Mesendoderm (in vitro differentiated cells): Measurements from ENCODE around the gene ADARB2.
"Not testable (repeated sequence)": the region's sequence is repeated elsewhere in the genome, so short reads cannot be mapped to it uniquely, and the experiment has no call there.

Experiments
- DNase-seq: peaks from one replicate; pipeline ENCODE4 v3.0.0; 2013
- H2AK5ac ChIP-seq: 2 replicates; pipeline ENCODE4 v1.6.1; 2013; ENCODE audit warnings: low read length, inconsistent platforms
- H2BK120ac ChIP-seq: 2 replicates; pipeline ENCODE4 v1.6.1; 2013; ENCODE audit warnings: low read depth, mild to moderate bottlenecking, low read length, moderate library complexity, mixed read lengths
- H2BK15ac ChIP-seq: replicated peaks from 2 replicates; pipeline ENCODE4 v1.6.1; 2013; ENCODE audit warnings: low read depth, mild to moderate bottlenecking, moderate library complexity
- H2BK5ac ChIP-seq: 2 replicates; pipeline ENCODE4 v1.6.1; 2013; ENCODE audit warnings: low read length, inconsistent platforms
- H3K18ac ChIP-seq: 2 replicates; pipeline ENCODE4 v1.6.1; 2013; ENCODE audit warnings: mild to moderate bottlenecking, low read length, mixed read lengths
- H3K23ac ChIP-seq: one replicate; pipeline ENCODE4 v1.6.1; 2013; ENCODE audit warnings: low read length
- H3K27ac ChIP-seq: 2 replicates; pipeline ENCODE4 v1.5.1; 2013; ENCODE audit warnings: low read depth, mild to moderate bottlenecking, inconsistent platforms, low read length, moderate library complexity
- H3K27me3 ChIP-seq: 2 replicates; pipeline ENCODE4 v1.6.1; 2013; ENCODE audit warnings: low read length, control low read depth, mild to moderate bottlenecking, inconsistent platforms; ENCODE audit not compliant: insufficient read depth, poor library complexity
- H3K36me3 ChIP-seq: 2 replicates; pipeline ENCODE4 v1.6.1; 2013; ENCODE audit warnings: low read length, inconsistent platforms; ENCODE audit not compliant: control insufficient read depth, insufficient read depth
- H3K4ac ChIP-seq: one replicate; pipeline ENCODE4 v1.6.1; 2013; ENCODE audit warnings: low read depth, mild to moderate bottlenecking, low read length, moderate library complexity
- H3K4me1 ChIP-seq: 2 replicates; pipeline ENCODE4 v1.6.1; 2013; ENCODE audit warnings: low read depth, low read length, inconsistent platforms; ENCODE audit not compliant: control insufficient read depth
- H3K4me2 ChIP-seq: 2 replicates; pipeline ENCODE4 v1.6.1; 2013; ENCODE audit warnings: low read length
- H3K4me3 ChIP-seq: 2 replicates; pipeline ENCODE4 v1.5.1; 2013; ENCODE audit warnings: mild to moderate bottlenecking, low read length
- H3K56ac ChIP-seq: one replicate; pipeline ENCODE4 v1.6.1; 2013; ENCODE audit warnings: low read length
- H3K79me1 ChIP-seq: 2 replicates; pipeline ENCODE4 v1.6.1; 2013; ENCODE audit warnings: low read length, inconsistent platforms
- H3K79me2 ChIP-seq: 2 replicates; pipeline ENCODE4 v1.6.1; 2013; ENCODE audit warnings: mild to moderate bottlenecking, low read length; ENCODE audit not compliant: control insufficient read depth, insufficient read depth
- H3K9ac ChIP-seq: 2 replicates; pipeline ENCODE4 v1.6.1; 2013; ENCODE audit warnings: low read length, inconsistent platforms
- H4K5ac ChIP-seq: one replicate; pipeline ENCODE4 v1.6.1; 2013; ENCODE audit warnings: low read length
- H4K8ac ChIP-seq: one replicate; pipeline ENCODE4 v1.6.1; 2013; ENCODE audit warnings: low read depth, mild to moderate bottlenecking, control low read depth, low read length, moderate library complexity
- WGBS: extraction: QIAGEN DNeasy Blood & Tissue Kit; methylation state at CpG from one replicate; pipeline ENCODE4 v1.1.7; 2013; ENCODE audit warnings: low lambda C conversion rate, missing lambda C conversion rate; ENCODE audit not compliant: insufficient coverage; ENCODE audit errors: extremely low coverage; 5-methylcytosine and 5-hydroxymethylcytosine counted together

ADARB2 gene

GRCh38 chr10:1542941-1543340 lies 194.4 kb downstream of the ADARB2 start:
- Histone ChIP-seq H3K4me2 (no peak overlapping the region), H3K4ac (no peak overlapping the region), H3K23ac (no peak overlapping the region), H3K79me1 (no peaks in the 10 kb centered on the region), H2AK5ac (no peak overlapping the region), H3K4me1 (no peaks in the 10 kb centered on the region), H3K4me3 (no peak overlapping the region), H3K56ac (no peak overlapping the region), H2BK15ac (no peak overlapping the region), H3K36me3 (no peaks in the 10 kb centered on the region), H4K8ac (no peak overlapping the region), H2BK120ac (no peak overlapping the region), H3K18ac (no peak overlapping the region), H3K27ac (no peak overlapping the region), H2BK5ac (no peak overlapping the region), H3K27me3 (no peaks in the 10 kb centered on the region), H4K5ac (no peak overlapping the region), H3K79me2 (no peaks in the 10 kb centered on the region), H3K9ac (no peak overlapping the region)
- no peak for DNase-seq
- no CpG with 5 or more reads among the region's 21 CpGs for WGBS

- Histone ChIP-seq H3K23ac (no peak overlapping the region), H3K9ac (no peak overlapping the region), H3K27me3 (no peaks in the 10 kb centered on the region), H2BK15ac (no peak overlapping the region), H3K79me2 (no peaks in the 10 kb centered on the region), H3K4ac (no peak overlapping the region), H3K18ac (no peak overlapping the region), H3K4me2 (no peak overlapping the region), H3K36me3 (no peaks in the 10 kb centered on the region), H4K5ac (no peak overlapping the region), H3K79me1 (no peaks in the 10 kb centered on the region), H3K4me1 (no peaks in the 10 kb centered on the region), H3K4me3 (no peak overlapping the region), H2BK5ac (no peak overlapping the region), H2BK120ac (no peak overlapping the region), H4K8ac (no peak overlapping the region), H2AK5ac (no peak overlapping the region), H3K27ac (no peak overlapping the region), H3K56ac (no peak overlapping the region)
- WGBS = no CpG with 5 or more reads among the region's 14 CpGs
- no peak for DNase-seq
Measured at GRCh38 chr10:1540144-1540543, 197.2 kb downstream of the ADARB2 start.

GRCh38 chr10:1539216-1539615 lies 198.1 kb downstream of the ADARB2 start:
- Histone ChIP-seq H3K56ac (no peak overlapping the region), H3K36me3 (no peaks in the 10 kb centered on the region), H2BK5ac (no peak overlapping the region), H3K23ac (no peak overlapping the region), H3K4me2 (no peak overlapping the region), H3K4ac (no peak overlapping the region), H4K5ac (no peak overlapping the region), H2AK5ac (no peak overlapping the region), H2BK120ac (no peak overlapping the region), H4K8ac (no peak overlapping the region), H3K4me1 (no peaks in the 10 kb centered on the region), H3K27me3 (no peaks in the 10 kb centered on the region), H3K27ac (no peak overlapping the region), H3K18ac (no peak overlapping the region), H3K4me3 (no peak overlapping the region), H3K79me1 (no peaks in the 10 kb centered on the region), H3K9ac (no peak overlapping the region), H2BK15ac (no peak overlapping the region), H3K79me2 (no peaks in the 10 kb centered on the region)
- no peak for DNase-seq
- WGBS = no CpG with 5 or more reads among the region's 5 CpGs

- Histone ChIP-seq H3K4me1 (no peaks in the 10 kb centered on the region), H3K27me3 (no peaks in the 10 kb centered on the region), H2BK120ac (no peak overlapping the region), H3K36me3 (no peaks in the 10 kb centered on the region), H4K5ac (no peak overlapping the region), H3K9ac (no peak overlapping the region), H3K27ac (no peak overlapping the region), H3K4me2 (no peak overlapping the region), H4K8ac (no peak overlapping the region), H3K56ac (no peak overlapping the region), H3K4ac (no peak overlapping the region), H2BK15ac (no peak overlapping the region), H2BK5ac (no peak overlapping the region), H3K79me2 (no peaks in the 10 kb centered on the region), H2AK5ac (no peak overlapping the region), H3K18ac (no peak overlapping the region), H3K4me3 (no peak overlapping the region), H3K79me1 (no peaks in the 10 kb centered on the region), H3K23ac (no peak overlapping the region)
- WGBS = no CpG with 5 or more reads among the region's 20 CpGs
- no peak for DNase-seq
Measured at GRCh38 chr10:1538531-1539061, 198.7 kb downstream of the ADARB2 start.

GRCh38 chr10:1538121-1538520 lies 199.2 kb downstream of the ADARB2 start:
- Histone ChIP-seq H3K27ac (no peak overlapping the region), H3K79me1 (no peaks in the 10 kb centered on the region), H3K4ac (no peak overlapping the region), H2AK5ac (no peak overlapping the region), H3K36me3 (no peaks in the 10 kb centered on the region), H3K27me3 (no peaks in the 10 kb centered on the region), H3K4me3 (no peak overlapping the region), H2BK120ac (no peak overlapping the region), H3K4me1 (no peaks in the 10 kb centered on the region), H3K18ac (no peak overlapping the region), H2BK5ac (no peak overlapping the region), H3K79me2 (no peaks in the 10 kb centered on the region), H3K23ac (no peak overlapping the region), H4K5ac (no peak overlapping the region), H4K8ac (no peak overlapping the region), H3K9ac (no peak overlapping the region), H3K56ac (no peak overlapping the region), H3K4me2 (no peak overlapping the region), H2BK15ac (no peak overlapping the region)
- no peak for DNase-seq
- no CpG with 5 or more reads among the region's 8 CpGs for WGBS

- H2BK5ac ChIP-seq, H3K4me3 ChIP-seq, H3K79me2 ChIP-seq, H3K4me1 ChIP-seq, H3K4ac ChIP-seq, H2BK120ac ChIP-seq, H3K9ac ChIP-seq, H2AK5ac ChIP-seq, H3K18ac ChIP-seq, H4K8ac ChIP-seq, H3K4me2 ChIP-seq, H3K27ac ChIP-seq, H3K79me1 ChIP-seq, H3K36me3 ChIP-seq, H3K23ac ChIP-seq, DNase-seq, H4K5ac ChIP-seq, H3K27me3 ChIP-seq, H3K56ac ChIP-seq, H2BK15ac ChIP-seq: not testable (repeated sequence)
- WGBS = no CpG with 5 or more reads among the region's 2 CpGs
Measured at GRCh38 chr10:1537449-1537848, 199.9 kb downstream of the ADARB2 start.
